CD4-positive, alpha-beta T cell treated with Interleukin-2 at 100 ng/mL for 4 hours (primary cell): Measurements from ENCODE around the gene CREB5.

Experiments
- DNase-seq: peaks from one replicate; pipeline ENCODE4 v3.0.0-alpha.2; 2020; ENCODE audit warnings: low spot score

CREB5 gene

GRCh38 chr7:28479507-28479947 is 67.2 kb downstream of the CREB5 start:
- no peak for DNase-seq

GRCh38 chr7:28480595-28480994 is 68.3 kb downstream of the CREB5 start:
- DNase-seq = no peak

- no peak for DNase-seq
These were observed 69.0 kb downstream of the CREB5 start for GRCh38 chr7:28481091-28481926.

- no peak for DNase-seq
These were observed 70.8 kb downstream of the CREB5 start for GRCh38 chr7:28483112-28483511.

- no peak for DNase-seq
These were observed 71.7 kb downstream of the CREB5 start for GRCh38 chr7:28483908-28484605.

- no peak for DNase-seq
These were observed 72.3 kb downstream of the CREB5 start for GRCh38 chr7:28484606-28484935.

GRCh38 chr7:28487487-28487886 is 75.2 kb downstream of the CREB5 start:
- no peak for DNase-seq

GRCh38 chr7:28488061-28488791 is 75.9 kb downstream of the CREB5 start:
- DNase-seq = no peak

GRCh38 chr7:28490831-28491230 is 78.5 kb downstream of the CREB5 start:
- no peak for DNase-seq

- DNase-seq = no peak
These were observed 81.2 kb downstream of the CREB5 start for GRCh38 chr7:28493477-28493876.

- DNase-seq = no peak
These were observed 84.7 kb downstream of the CREB5 start for GRCh38 chr7:28497009-28497408.

GRCh38 chr7:28498636-28499035 is 86.3 kb downstream of the CREB5 start:
- no peak for DNase-seq

GRCh38 chr7:28500138-28500537 is 87.8 kb downstream of the CREB5 start:
- DNase-seq = no peak

GRCh38 chr7:28502408-28502807 is 90.1 kb downstream of the CREB5 start:
- no peak for DNase-seq

- no peak for DNase-seq
These were observed 91.1 kb downstream of the CREB5 start for GRCh38 chr7:28503396-28503795.

- no peak for DNase-seq
These were observed 92.7 kb downstream of the CREB5 start for GRCh38 chr7:28505014-28505413.

GRCh38 chr7:28505867-28506266 is 93.5 kb downstream of the CREB5 start:
- DNase-seq = no peak

- no peak for DNase-seq
These were observed 95.4 kb downstream of the CREB5 start for GRCh38 chr7:28507525-28508282.

GRCh38 chr7:28509251-28510025 is 97.1 kb downstream of the CREB5 start:
- DNase-seq = no peak

GRCh38 chr7:28510026-28510369 is 97.7 kb downstream of the CREB5 start:
- no peak for DNase-seq

GRCh38 chr7:28512668-28513440 is 100.5 kb downstream of the CREB5 start:
- no peak for DNase-seq
